ENCODE measurements around the gene HOXB2. TPM values are rescaled to one million over a fixed set of nuclear protein-coding genes. Genes with fewer than 3 reads are reported as not detected.

HOXB2 gene
- total and polyA plus RNA-seq, 2 experiments from 2014 or later: 5.6 to 20.7 TPM

- Histone ChIP-seq H3K36me3 (replicated peaks; ENCODE audit: insufficient read depth, low read depth) (no peaks in the 10 kb centered on the region), H3K9me3 (ENCODE audit: low read depth) (no peaks in the 10 kb centered on the region), H3K4me2 (peak overlapping the region; percentile 92), H3K79me2 (no peaks in the 10 kb centered on the region), H3K4me3 (no peak overlapping the region), H3K27me3 (peaks cover 94% of the 10 kb centered on the region), H2AFZ (no peak overlapping the region), H3K9me2 (replicated peaks; ENCODE audit: insufficient read depth) (no peaks in the 10 kb centered on the region), H3K4me1 (ENCODE audit: insufficient read depth) (no peaks in the 10 kb centered on the region), H3K27ac (peak overlapping the region; percentile 57), H4K20me1 (ENCODE audit: insufficient read depth, poor library complexity, severe bottlenecking) (no peaks in the 10 kb centered on the region)
- TF ChIP-seq EZH2 (IDR thresholded peaks at IDR 0.05; ENCODE audit: borderline replicate concordance) (peak; percentile 34), CTCF (IDR thresholded peaks at IDR 0.05; ENCODE audit: poor library complexity) (no peak), EZH2phosphoT487 (IDR thresholded peaks at IDR 0.05; ENCODE audit: low read depth, severe bottlenecking, unreplicated experiment) (peak; percentile 26)
- 17% methylated on average over 13 of the region's 14 CpGs for WGBS (ENCODE audit: low lambda C conversion rate, missing lambda C conversion rate)
- DNase-seq (ENCODE audit: low spot score): no peak
Measured at GRCh38 chr17:48592577-48592976, 47.7 kb upstream of the HOXB2 start.

- Histone ChIP-seq H3K27me3 (peaks cover 94% of the 10 kb centered on the region), H3K4me1 (ENCODE audit: insufficient read depth) (no peaks in the 10 kb centered on the region), H3K9me3 (ENCODE audit: low read depth) (no peaks in the 10 kb centered on the region), H3K36me3 (replicated peaks; ENCODE audit: insufficient read depth, low read depth) (no peaks in the 10 kb centered on the region), H2AFZ (no peak overlapping the region), H3K9me2 (replicated peaks; ENCODE audit: insufficient read depth) (no peaks in the 10 kb centered on the region), H3K27ac (no peak overlapping the region), H4K20me1 (ENCODE audit: insufficient read depth, poor library complexity, severe bottlenecking) (no peaks in the 10 kb centered on the region), H3K4me2 (peak overlapping the region; percentile 92), H3K4me3 (no peak overlapping the region), H3K79me2 (peaks cover 3% of the 10 kb centered on the region)
- no peak for DNase-seq (ENCODE audit: low spot score)
- 16% methylated on average over 32 of the region's 33 CpGs for WGBS (ENCODE audit: low lambda C conversion rate, missing lambda C conversion rate)
- peak; percentile 1 for TF ChIP-seq EZH2 (IDR thresholded peaks at IDR 0.05; ENCODE audit: borderline replicate concordance)
- TF ChIP-seq CTCF (IDR thresholded peaks at IDR 0.05; ENCODE audit: poor library complexity): no peak
Measured at GRCh38 chr17:48592057-48592514, 47.2 kb upstream of the HOXB2 start.

- no peaks in the 10 kb centered on the region for H4K20me1 ChIP-seq (ENCODE audit: insufficient read depth, poor library complexity, severe bottlenecking)
- no peak for TF ChIP-seq EZH2phosphoT487 (IDR thresholded peaks at IDR 0.05; ENCODE audit: low read depth, severe bottlenecking, unreplicated experiment)
- TF ChIP-seq CTCF (IDR thresholded peaks at IDR 0.05; ENCODE audit: poor library complexity): no peak
- TF ChIP-seq EZH2 (IDR thresholded peaks at IDR 0.05; ENCODE audit: borderline replicate concordance): no peak
- H3K4me2 ChIP-seq: peak overlapping the region; percentile 92
- no peak overlapping the region for H3K4me3 ChIP-seq
- no peaks in the 10 kb centered on the region for H3K4me1 ChIP-seq (ENCODE audit: insufficient read depth)
- no peak overlapping the region for H2AFZ ChIP-seq
- H3K36me3 ChIP-seq (replicated peaks; ENCODE audit: insufficient read depth, low read depth): no peaks in the 10 kb centered on the region
- H3K9me3 ChIP-seq (ENCODE audit: low read depth): no peaks in the 10 kb centered on the region
- WGBS (ENCODE audit: low lambda C conversion rate, missing lambda C conversion rate): 83% methylated on average over 10 of the region's 10 CpGs
- peaks cover 94% of the 10 kb centered on the region for H3K27me3 ChIP-seq
- DNase-seq (ENCODE audit: low spot score): no peak
- H3K27ac ChIP-seq: peak overlapping the region; percentile 37
- H3K79me2 ChIP-seq: peaks cover 9% of the 10 kb centered on the region
- H3K9me2 ChIP-seq (replicated peaks; ENCODE audit: insufficient read depth): no peaks in the 10 kb centered on the region
Measured at GRCh38 chr17:48591255-48592056, 46.5 kb upstream of the HOXB2 start.
